Rectal smooth muscle tissue (tissue), 1 donor: ENCODE measurements around the gene AMER1.
A peak's percentile ranks its signal among the peaks of the same experiment; 100 is the strongest.
"Not testable (repeated sequence)": the region's sequence is repeated elsewhere in the genome, so short reads cannot be mapped to it uniquely, and the experiment has no call there.

ENCODE experiments used
- H3K27ac ChIP-seq: one replicate; pipeline ENCODE4 v1.7.0; 2013; ENCODE audit warnings: low read depth, low read length, inconsistent platforms
- H3K27me3 ChIP-seq: one replicate; pipeline ENCODE4 v1.7.0; 2013; ENCODE audit warnings: low read length; ENCODE audit not compliant: control insufficient read depth, insufficient read depth
- H3K36me3 ChIP-seq: one replicate; pipeline ENCODE4 v1.7.0; 2013; ENCODE audit warnings: low read length; ENCODE audit not compliant: control insufficient read depth, insufficient read depth
- H3K4me1 ChIP-seq: one replicate; pipeline ENCODE4 v1.7.0; 2013; ENCODE audit warnings: low read length; ENCODE audit not compliant: control insufficient read depth, insufficient read depth
- H3K4me3 ChIP-seq: one replicate; pipeline ENCODE4 v1.7.0; 2013; ENCODE audit warnings: low read length
- H3K9ac ChIP-seq: one replicate; pipeline ENCODE4 v1.7.0; 2013; ENCODE audit warnings: low read length

AMER1 gene

GRCh38 chrX:64205441-64205734, at the start of gene AMER1:
Gene AMER1 (minus strand): TSS chrX:64205708. CDS start chrX:64193286, 12,422 bp downstream.
- peaks cover 12% of the 10 kb centered on the region for H3K4me1 ChIP-seq
- peak within 1 kb of the TSS; percentile 63 for H3K9ac ChIP-seq
- peak within 1 kb of the TSS; percentile 89 for H3K27ac ChIP-seq
- H3K36me3 ChIP-seq = no peaks in the 10 kb centered on the region
- peaks cover 3% of the 10 kb centered on the region for H3K27me3 ChIP-seq
- peak within 1 kb of the TSS; percentile 77 for H3K4me3 ChIP-seq

GRCh38 chrX:64230123-64230970, 24.8 kb upstream of the AMER1 start, which contains the start of gene ASB12:
Gene ASB12 (minus strand): TSS chrX:64230607. CDS start chrX:64225650, 4,957 bp downstream.
- no peaks in the 10 kb centered on the region for H3K36me3 ChIP-seq
- H3K4me1 ChIP-seq = no peaks in the 10 kb centered on the region
- H3K27me3 ChIP-seq = no peaks in the 10 kb centered on the region
- no peak within 1 kb of the TSS for H3K27ac ChIP-seq
- H3K4me3 ChIP-seq = no peak within 1 kb of the TSS
- no peak within 1 kb of the TSS for H3K9ac ChIP-seq

DNA sequence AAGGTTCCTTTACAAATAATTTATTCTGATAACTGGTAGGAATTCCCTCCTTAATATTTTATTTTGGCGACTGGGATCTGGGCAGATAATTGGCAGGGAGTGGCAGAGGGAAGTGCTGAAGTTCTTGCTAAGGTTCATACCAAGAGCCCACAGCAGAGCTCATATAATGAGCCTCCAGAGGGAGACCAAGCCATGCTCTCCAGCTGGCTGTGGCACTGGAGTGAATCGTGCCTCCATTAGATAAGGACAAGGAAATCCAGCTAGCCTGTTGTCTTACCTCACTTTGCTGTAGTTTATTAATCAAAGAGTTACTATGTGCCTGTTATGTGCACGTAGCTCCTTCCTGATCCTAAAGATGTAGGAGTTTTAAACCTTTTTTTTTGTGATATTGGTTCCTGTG, 23.6 kb upstream of the AMER1 start:
- no peak overlapping the region for H3K4me3 ChIP-seq
- no peaks in the 10 kb centered on the region for H3K4me1 ChIP-seq
- no peak overlapping the region for H3K27ac ChIP-seq
- H3K9ac ChIP-seq = no peak overlapping the region
- H3K36me3 ChIP-seq = no peaks in the 10 kb centered on the region
- H3K27me3 ChIP-seq = no peaks in the 10 kb centered on the region

DNA sequence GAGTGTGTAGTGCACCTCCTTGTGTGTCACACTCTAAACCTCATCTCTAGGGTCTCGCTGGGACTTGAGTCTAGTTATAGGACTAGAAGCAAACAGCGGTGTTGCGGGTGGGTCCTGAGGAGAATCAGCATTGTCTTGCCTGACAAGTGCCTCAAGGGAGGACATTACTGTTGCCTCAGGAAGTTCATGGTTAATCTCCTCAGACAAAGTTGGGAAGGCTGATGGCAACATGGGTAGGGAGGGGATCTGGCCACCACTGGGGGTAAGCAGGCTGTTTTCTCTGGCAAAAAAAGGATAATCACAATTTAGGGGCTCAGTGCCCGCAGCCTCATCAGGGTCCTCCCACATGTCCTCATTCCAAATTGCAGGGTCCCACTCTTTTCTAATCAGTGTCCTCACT, 12.5 kb upstream of the AMER1 start:
- Histone ChIP-seq H3K4me3 (no peak overlapping the region), H3K27ac (no peak overlapping the region), H3K9ac (no peak overlapping the region), H3K4me1 (no peaks in the 10 kb centered on the region), H3K27me3 (no peaks in the 10 kb centered on the region), H3K36me3 (no peaks in the 10 kb centered on the region)

- not testable (repeated sequence) for H3K27ac ChIP-seq, H3K36me3 ChIP-seq, H3K4me1 ChIP-seq, H3K27me3 ChIP-seq, H3K4me3 ChIP-seq, H3K9ac ChIP-seq
These were observed 8.5 kb upstream of the AMER1 start for GRCh38 chrX:64213989-64214388.

GRCh38 chrX:64206556-64207162, 1.2 kb upstream of the AMER1 start:
- peak overlapping the region; percentile 51 for H3K9ac ChIP-seq
- peak overlapping the region; percentile 76 for H3K4me3 ChIP-seq
- H3K4me1 ChIP-seq = peaks cover 12% of the 10 kb centered on the region
- H3K27ac ChIP-seq = peak overlapping the region; percentile 89
- no peaks in the 10 kb centered on the region for H3K36me3 ChIP-seq
- no peaks in the 10 kb centered on the region for H3K27me3 ChIP-seq

DNA sequence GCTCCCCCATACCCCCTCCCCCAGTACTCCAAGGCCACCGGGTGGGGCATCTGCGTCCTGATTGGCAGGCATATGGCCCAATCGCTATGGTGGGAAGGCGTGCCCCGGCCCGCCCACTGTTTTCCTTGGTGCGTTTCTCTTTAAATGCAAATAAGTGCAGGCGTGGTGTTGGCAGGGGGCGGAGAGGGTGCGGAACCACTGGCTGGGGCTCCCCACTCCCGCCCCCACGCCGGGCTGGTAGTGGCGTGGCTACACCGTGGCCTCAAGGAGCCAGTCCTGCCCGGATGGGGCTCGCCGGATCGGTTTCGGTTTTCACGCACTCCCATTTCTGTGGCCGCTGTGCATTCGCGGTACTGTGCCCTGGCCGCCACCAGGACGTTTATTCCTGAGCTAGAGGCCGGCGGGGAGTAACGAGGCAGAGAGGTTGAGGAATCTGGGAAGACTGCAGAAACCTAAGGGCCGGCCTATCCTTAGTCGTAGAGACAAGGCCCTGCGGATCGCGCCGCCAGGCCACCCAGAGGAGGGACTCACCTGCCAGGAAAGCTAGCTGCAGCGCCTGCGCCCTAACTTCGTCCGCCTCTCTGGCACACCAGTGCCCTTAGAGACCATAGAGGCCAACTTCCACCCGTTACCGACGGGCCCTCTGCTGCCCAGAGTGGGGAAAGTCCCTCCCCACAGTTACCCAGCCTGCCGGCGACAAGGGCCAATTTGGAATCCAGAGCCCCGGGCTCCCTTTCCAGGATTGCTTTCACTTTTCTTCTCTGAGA, 410 bp upstream of the AMER1 start:
- Histone ChIP-seq H3K36me3 (no peaks in the 10 kb centered on the region), H3K27me3 (peaks cover under 1% of the 10 kb centered on the region), H3K4me1 (peaks cover 12% of the 10 kb centered on the region), H3K9ac (peak overlapping the region; percentile 63), H3K4me3 (peak overlapping the region; percentile 77), H3K27ac (peak overlapping the region; percentile 89)

DNA sequence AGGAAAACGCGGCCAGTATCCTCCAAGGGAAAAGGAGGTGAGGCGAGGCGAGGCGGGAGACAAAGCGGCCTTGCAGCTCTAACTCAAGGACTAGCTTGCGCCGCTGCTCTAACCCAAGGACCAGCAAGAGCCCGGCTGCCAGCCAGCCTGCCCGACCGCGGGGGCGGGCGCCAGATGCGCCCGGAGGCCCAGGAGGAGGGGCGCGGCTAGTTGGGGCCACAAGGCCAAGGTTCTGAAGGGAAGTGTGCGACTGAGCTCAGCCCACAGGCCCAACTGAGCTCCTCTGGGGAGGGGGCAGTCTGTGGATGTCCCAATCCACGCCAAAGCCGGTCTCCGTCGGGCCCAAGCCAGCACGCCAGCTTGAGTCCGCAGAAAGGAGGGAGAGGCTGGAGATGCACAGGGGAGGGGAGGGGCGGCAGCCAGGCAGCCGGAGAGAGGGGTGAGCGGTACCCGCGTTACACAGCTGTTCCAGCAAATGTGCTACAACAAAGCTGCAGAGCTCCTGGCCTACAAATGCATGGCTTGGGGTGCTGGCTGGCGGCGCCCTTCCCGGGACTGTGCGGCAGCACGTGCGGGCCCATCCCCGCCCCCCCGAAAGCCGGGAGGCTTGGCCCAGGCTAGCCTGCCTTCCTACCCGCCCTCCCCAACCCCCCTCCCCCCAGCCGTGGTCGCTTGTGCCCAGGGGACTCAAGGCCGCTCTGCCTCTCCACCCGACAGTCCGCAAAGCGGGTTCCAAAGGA, 637 bp downstream of the AMER1 start:
- Histone ChIP-seq H3K4me1 (peaks cover 12% of the 10 kb centered on the region), H3K27ac (peak overlapping the region; percentile 89), H3K9ac (peak overlapping the region; percentile 63), H3K4me3 (peak overlapping the region; percentile 77), H3K36me3 (no peaks in the 10 kb centered on the region), H3K27me3 (peaks cover 3% of the 10 kb centered on the region)

- H3K4me1 ChIP-seq = peaks cover 12% of the 10 kb centered on the region
- H3K27me3 ChIP-seq = peaks cover 3% of the 10 kb centered on the region
- H3K36me3 ChIP-seq = no peaks in the 10 kb centered on the region
- H3K27ac ChIP-seq = peak overlapping the region; percentile 89
- H3K4me3 ChIP-seq = peak overlapping the region; percentile 77
- H3K9ac ChIP-seq = peak overlapping the region; percentile 19
These were observed 1.3 kb downstream of the AMER1 start for GRCh38 chrX:64204252-64204651.

DNA sequence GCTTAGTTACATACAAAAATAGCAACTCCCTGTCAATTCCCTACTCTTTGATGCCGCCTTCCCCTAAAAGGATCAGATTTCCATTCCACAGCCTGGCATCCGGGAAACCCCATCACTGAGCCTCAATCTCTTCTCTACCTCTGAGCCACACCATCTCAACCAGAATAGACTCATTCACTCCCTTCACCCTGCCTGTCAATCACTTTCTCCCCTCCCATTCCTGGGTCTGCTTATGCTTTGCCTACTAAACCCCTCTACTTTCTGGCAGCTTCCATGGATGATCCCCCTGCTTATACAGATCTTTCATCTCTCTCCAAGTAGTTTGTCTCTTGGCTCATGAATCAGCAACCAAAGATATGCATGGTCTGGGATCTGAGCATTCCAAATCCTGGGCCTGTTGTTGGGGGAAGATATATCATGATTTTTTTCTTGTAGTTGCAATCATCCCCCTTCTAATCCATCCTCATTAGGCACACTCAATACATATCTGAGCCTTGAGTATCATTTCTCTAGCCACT, 2.6 kb downstream of the AMER1 start:
- Histone ChIP-seq H3K4me1 (peaks cover 12% of the 10 kb centered on the region), H3K9ac (no peak overlapping the region), H3K36me3 (no peaks in the 10 kb centered on the region), H3K27me3 (peaks cover 3% of the 10 kb centered on the region), H3K27ac (no peak overlapping the region), H3K4me3 (no peak overlapping the region)

GRCh38 chrX:64198036-64198435, 7.5 kb downstream of the AMER1 start:
- H3K4me3 ChIP-seq = no peak overlapping the region
- H3K9ac ChIP-seq = no peak overlapping the region
- no peaks in the 10 kb centered on the region for H3K36me3 ChIP-seq
- no peaks in the 10 kb centered on the region for H3K4me1 ChIP-seq
- peaks cover 3% of the 10 kb centered on the region for H3K27me3 ChIP-seq
- H3K27ac ChIP-seq = no peak overlapping the region

- peaks cover 3% of the 10 kb centered on the region for H3K27me3 ChIP-seq
- no peak overlapping the region for H3K4me3 ChIP-seq
- H3K27ac ChIP-seq = no peak overlapping the region
- no peak overlapping the region for H3K9ac ChIP-seq
- no peaks in the 10 kb centered on the region for H3K36me3 ChIP-seq
- no peaks in the 10 kb centered on the region for H3K4me1 ChIP-seq
These were observed 8.9 kb downstream of the AMER1 start for GRCh38 chrX:64196606-64197005.
